Activated naive CD8-positive, alpha-beta T cell (primary cell): ENCODE results near the gene TBXAS1.

Experiments
- H3K27ac Mint-ChIP-seq: one replicate; pipeline ENCODE4 v1.8.0; 2021; ENCODE audit warnings: mixed read lengths
- H3K27me3 Mint-ChIP-seq: one replicate; pipeline ENCODE4 v1.8.0; 2021; ENCODE audit warnings: mixed read lengths
- H3K36me3 Mint-ChIP-seq: one replicate; pipeline ENCODE4 v1.8.0; 2021; ENCODE audit warnings: mixed read lengths
- H3K4me1 Mint-ChIP-seq: one replicate; pipeline ENCODE4 v1.8.0; 2021; ENCODE audit warnings: low read depth, mixed read lengths
- H3K4me3 Mint-ChIP-seq: one replicate; pipeline ENCODE4 v1.8.0; 2021; ENCODE audit warnings: mild to moderate bottlenecking, mixed read lengths
- H3K9me3 Mint-ChIP-seq: one replicate; pipeline ENCODE4 v1.8.0; 2021; ENCODE audit warnings: low read depth, mixed read lengths

TBXAS1 gene

DNA sequence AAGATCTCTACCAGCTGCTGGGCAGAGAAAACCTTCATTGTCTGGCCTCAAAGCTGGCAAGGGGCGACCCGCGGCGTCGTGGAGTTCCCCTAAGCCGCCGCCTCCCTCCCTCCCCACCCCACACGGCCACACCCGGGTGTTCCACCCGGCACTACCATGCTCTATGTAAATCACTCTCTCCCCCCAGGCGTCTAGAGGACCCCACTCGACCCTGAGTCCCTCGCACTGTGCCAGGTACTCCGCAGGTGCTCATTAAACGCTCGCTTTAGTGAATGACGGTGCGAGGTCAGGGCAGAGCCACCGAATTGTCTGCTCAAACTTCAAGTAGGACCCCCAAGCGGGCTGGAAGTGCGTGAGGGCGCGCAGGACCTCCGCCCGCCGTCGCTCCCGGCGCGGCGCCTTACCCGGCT lies 233.1 kb downstream of the TBXAS1 start:
- Mint-ChIP-seq H3K4me1 (peaks cover 41% of the 10 kb centered on the region), H3K4me3 (peak overlapping the region; percentile 89), H3K27ac (peak overlapping the region; percentile 91), H3K9me3 (peaks cover 15% of the 10 kb centered on the region), H3K27me3 (no peaks in the 10 kb centered on the region), H3K36me3 (peaks cover 14% of the 10 kb centered on the region)

DNA sequence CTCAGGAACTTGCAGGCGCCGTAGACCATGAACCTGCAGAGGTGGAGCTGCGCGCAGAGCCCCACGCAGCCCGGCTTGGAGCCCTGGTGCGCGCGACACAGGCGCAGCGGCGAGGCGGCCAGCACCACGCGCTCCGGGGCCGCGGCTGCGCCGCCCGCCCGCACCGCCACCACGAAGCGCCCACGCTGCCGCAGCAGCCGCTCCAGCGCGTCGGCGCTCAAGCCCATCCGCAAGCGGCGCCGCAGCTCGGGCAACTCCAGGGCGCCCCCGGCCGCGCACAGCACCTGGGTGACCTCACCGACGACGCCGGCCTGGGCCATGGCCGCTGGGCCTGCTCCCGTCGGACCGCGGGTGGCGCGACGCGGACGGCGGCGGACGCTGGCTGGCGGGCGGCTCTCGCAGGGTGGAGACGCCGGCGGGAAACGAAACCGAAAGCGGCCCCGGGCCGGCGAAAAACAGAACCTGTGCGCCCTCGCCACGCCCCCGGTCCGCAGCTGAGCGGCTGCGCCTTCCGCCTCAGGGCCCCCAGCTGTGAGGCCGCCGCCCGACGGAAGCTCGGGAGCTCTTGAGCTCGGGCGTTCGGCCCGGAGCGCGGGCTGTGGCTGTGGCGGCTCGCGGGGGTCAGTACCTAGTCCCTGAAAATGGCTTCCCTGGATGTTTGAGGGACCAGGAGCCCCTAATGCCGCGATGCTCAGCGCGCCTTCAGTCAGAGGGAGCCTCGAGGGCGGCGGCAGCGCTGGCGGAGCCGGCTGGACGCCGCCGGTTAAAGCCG lies 233.7 kb downstream of the TBXAS1 start, which contains the start of gene PARP12:
TSS of gene PARP12 (minus strand) at position 424 of the 772 bp plus-strand sequence. CDS start at position 320, 104 bp downstream.
- peaks cover 39% of the 10 kb centered on the region for H3K4me1 Mint-ChIP-seq
- peaks cover 18% of the 10 kb centered on the region for H3K36me3 Mint-ChIP-seq
- peak within 1 kb of the TSS; percentile 91 for H3K27ac Mint-ChIP-seq
- peaks cover 19% of the 10 kb centered on the region for H3K9me3 Mint-ChIP-seq
- peak within 1 kb of the TSS; percentile 89 for H3K4me3 Mint-ChIP-seq
- H3K27me3 Mint-ChIP-seq, result no peaks in the 10 kb centered on the region

DNA sequence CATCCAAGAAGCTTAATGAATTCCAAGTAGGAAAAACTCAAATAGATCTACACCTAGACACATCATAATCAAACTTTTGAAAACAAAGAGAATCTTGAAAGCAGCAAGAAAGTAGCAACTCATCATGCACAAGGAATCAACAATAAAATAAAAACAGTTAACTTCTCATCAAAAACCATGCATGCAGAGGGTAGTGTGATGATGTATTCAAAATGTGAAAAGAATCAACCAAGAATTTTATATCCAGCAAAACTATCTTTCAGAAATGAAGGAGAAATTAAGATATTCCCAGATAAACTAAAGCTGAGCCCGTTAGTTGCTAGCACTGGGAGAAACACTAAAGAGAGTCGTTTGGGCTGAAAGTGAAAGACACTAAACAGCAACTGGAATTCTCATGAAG lies 238.0 kb downstream of the TBXAS1 start:
- no peak overlapping the region for H3K27ac Mint-ChIP-seq

DNA sequence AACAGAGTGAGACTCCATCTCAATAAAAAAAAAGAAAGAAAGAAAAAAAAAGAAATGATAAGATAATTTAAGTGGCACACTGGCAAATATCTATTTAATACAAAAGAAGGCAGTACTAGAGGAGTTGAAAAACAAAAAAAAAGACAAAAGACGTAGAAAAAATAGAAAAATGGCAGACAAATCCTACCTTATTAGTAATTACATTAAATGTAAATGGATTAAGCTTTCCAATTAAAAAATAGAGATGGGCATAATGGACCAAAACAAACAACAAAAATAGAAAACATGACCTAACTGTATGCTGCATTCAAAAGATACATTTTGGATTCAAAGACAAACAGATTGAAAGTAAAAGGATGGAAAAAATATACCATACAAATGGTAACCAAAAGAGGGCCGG lies 239.0 kb downstream of the TBXAS1 start:
- H3K4me1 Mint-ChIP-seq, result peaks cover 14% of the 10 kb centered on the region
- H3K27me3 Mint-ChIP-seq, result no peaks in the 10 kb centered on the region
- H3K4me3 Mint-ChIP-seq, result no peak overlapping the region
- peaks cover 19% of the 10 kb centered on the region for H3K9me3 Mint-ChIP-seq
- no peak overlapping the region for H3K27ac Mint-ChIP-seq
- peaks cover 17% of the 10 kb centered on the region for H3K36me3 Mint-ChIP-seq

More for the DNA sequence above, 238.0 kb downstream of the TBXAS1 start:
- Mint-ChIP-seq H3K27me3 (no peaks in the 10 kb centered on the region), H3K9me3 (peaks cover 19% of the 10 kb centered on the region), H3K4me1 (peaks cover 14% of the 10 kb centered on the region), H3K36me3 (peaks cover 17% of the 10 kb centered on the region), H3K4me3 (no peak overlapping the region)

DNA sequence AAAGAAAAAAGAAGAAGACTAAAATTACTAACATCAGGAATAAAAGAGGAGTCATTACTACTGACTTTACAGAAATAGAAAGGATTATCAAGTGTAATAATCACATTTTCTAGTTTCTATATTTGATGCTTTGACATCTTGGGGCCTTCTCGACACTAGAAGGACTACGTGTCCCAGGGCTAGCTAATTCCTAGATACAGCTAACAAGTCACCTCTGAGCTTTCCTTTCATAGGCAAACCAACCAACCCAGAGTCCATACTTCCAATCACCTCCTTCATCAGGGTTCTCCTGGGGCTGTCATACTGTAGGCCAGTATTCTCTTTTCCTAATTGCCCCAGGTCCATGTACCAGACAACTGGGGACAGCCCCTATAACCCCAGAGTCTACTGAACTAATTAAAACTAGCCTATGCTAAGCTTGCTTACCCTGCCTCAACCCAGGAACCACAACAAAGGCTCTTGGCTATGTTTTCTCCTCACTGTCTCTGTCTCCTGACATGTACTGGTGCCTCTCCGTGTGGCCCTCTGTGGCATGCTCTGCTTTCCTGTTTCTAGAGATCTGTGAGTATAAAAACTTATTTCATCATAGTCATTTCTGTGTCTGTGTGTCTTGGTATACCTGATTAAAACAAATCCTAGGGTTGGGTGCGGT lies 240.4 kb downstream of the TBXAS1 start:
- H3K4me3 Mint-ChIP-seq, result no peak overlapping the region
- peaks cover 10% of the 10 kb centered on the region for H3K4me1 Mint-ChIP-seq
- H3K27ac Mint-ChIP-seq, result peak overlapping the region; percentile 6
- no peaks in the 10 kb centered on the region for H3K27me3 Mint-ChIP-seq
- H3K36me3 Mint-ChIP-seq, result peaks cover 17% of the 10 kb centered on the region
- peaks cover 19% of the 10 kb centered on the region for H3K9me3 Mint-ChIP-seq
